H1 (cell line): ENCODE measurements around the gene SMAD6. TPM values are rescaled to one million over a fixed set of nuclear protein-coding genes. Genes with fewer than 3 reads are reported as not detected.

Source experiments
- ATF3 ChIP-seq: IDR thresholded peaks from 2 replicates; pipeline ENCODE4 v1.6.1; 2011; ENCODE audit warnings: low read depth, mild to moderate bottlenecking, low read length; ENCODE audit not compliant: insufficient read depth
- GABPA ChIP-seq: IDR thresholded peaks from 2 replicates; pipeline ENCODE4 v1.6.1; 2011; ENCODE audit warnings: mild to moderate bottlenecking, low read length, moderate library complexity, borderline replicate concordance; ENCODE audit not compliant: insufficient read depth
- polyA plus RNA-seq, 7 experiments: library from polyadenylated mRNA; depleted of rRNA in 3 of 7; stranded (reverse) in 5 of 7; unstranded in 2 of 7; fragments of >200 nt in 5 of 7; fragments of 200-250 nt in 2 of 7; gene quantifications; 1 replicate in 5 of 7; 2 replicates in 1 of 7; 4 replicates in 1 of 7; pipeline versions ENCODE4 v1.2.1 to v1.2.3, GENCODE V29; 2011 to 2013; ENCODE audit warnings: missing spikeins in 2 of 7, mixed read lengths in 2 of 7
- total RNA-seq: library from RNA; stranded (reverse); fragmentation: NEBNext Ultra II Directional; extraction: Animal tissue kit (Norgen Biotek cat#: 25700); gene quantifications from 2 replicates; pipeline ENCODE4 v1.2.1, GENCODE V29; 2021

SMAD6 gene
- total and polyA plus RNA-seq, 2 of the 8 experiments (the other 6 are each of a cell fraction or from before 2014, with no cell fraction given) = 1.8 to 7.0 TPM

- TF ChIP-seq ATF3 (no peak), GABPA (no peak)
Measured at GRCh38 chr15:66766282-66767230, 64.5 kb downstream of the SMAD6 start (continued).
